Measurements from ENCODE around the gene PCDHGC4.

The PCDHGC4 gene

GRCh38 chr5:141512911-141513626 lies 28.2 kb downstream of the PCDHGC4 start:
- DNase-seq: no peak

DNA sequence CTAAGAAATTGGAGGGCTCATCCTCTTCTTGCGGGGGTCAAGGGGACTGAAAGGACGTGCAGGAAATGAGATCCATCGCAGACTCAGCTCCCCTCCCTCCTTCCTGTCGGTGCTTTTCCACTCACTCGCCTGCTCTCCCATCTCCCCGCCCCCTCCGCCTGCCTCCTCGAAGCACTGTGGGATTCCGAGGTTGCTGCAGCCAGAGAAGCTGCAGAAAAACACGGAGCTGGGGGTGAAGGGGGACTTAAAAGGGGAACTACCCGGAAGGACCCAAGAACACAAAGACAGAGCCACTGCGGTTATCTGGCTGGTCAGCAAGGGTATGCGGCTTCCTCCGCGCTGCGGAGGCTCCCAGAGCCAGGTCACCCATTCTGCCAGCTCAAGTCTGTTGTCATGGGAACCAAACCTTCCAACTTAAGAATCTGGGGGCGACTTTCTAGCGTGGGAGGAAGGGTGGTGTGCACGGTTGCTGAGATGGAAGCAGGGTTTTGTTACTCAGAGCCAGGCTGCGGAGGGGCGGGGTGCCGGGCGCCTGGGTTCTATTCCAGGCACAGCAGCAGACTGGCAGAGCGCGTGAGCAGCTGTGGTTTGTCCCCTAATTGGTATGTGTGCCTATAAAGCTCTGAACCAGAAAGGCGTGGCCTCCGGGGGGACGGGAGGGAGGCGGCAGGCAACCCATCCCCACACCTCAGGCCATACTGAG lies 28.9 kb downstream of the PCDHGC4 start:
- peak; percentile 68 to 88 for DNase-seq

DNA sequence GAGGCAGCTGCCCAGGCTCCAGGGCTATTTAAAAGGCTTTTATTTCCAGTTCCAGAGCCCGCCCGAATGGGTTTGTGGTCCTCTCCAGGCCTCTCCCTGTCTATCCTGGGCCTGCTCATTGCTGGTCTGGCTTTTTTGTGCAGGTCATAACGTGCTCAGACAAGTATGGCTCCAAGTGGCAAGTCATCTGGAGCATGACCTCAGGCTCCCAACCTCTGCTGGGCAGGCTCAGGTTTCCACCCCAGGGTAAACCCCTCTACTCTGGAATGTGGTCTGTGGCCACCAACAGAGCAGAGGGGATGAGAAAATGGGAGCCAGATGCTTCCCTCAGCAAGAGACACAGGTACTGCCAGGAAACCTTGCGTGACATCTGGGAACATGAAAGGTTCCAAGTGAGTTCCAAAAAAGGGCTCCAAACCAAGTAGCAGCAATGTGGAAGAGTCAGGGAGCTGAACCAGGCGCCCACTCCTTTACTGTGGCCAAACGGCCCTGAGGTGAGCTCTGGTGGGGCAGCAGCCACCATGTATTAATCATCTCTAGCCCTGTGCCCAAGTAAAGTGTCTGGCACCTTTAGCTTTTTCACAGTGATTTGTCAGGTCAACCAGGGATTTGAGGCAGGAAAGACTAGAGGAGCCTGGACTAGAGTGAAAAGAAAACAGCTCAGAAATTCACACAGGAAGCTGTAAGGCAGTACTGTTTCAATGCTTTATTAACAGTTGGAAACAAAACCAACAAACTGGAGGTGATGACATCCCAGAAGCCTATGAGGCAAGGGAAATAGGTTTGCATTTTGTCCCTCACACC lies 29.7 kb downstream of the PCDHGC4 start:
- peak; percentile 68 to 88 for DNase-seq

GRCh38 chr5:141515141-141515540 lies 30.3 kb downstream of the PCDHGC4 start:
- DNase-seq: peak in 1 of 2 experiments; percentile 9

- DNase-seq: no peak
These were observed 31.3 kb downstream of the PCDHGC4 start for GRCh38 chr5:141515946-141516671.

- DNase-seq: no peak
These were observed 31.8 kb downstream of the PCDHGC4 start for GRCh38 chr5:141516672-141517025.

- no peak for DNase-seq
These were observed 32.5 kb downstream of the PCDHGC4 start for GRCh38 chr5:141517312-141517711.

- DNase-seq: no peak
These were observed 33.2 kb downstream of the PCDHGC4 start for GRCh38 chr5:141517880-141518617.

DNA sequence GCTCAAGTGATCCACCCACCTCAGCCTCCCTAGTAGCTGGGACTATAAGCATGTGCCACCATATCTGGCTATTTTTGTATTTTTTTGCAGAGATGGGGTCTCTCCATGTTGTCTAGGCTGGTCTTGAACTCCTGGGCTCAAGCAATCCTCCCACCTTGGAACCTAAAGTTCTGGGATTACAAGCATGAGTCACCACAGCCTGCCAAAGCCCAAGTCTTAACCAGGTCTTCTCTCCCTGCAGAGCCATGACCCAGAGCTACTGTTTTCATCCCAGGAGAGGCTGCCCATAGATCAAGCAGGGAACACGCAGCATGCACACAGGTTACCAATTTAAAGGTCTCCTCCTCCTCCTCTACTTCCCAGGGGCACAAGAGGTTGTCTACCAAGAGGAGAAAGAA lies 33.8 kb downstream of the PCDHGC4 start:
- no peak for DNase-seq

GRCh38 chr5:141519605-141520565 lies 35.1 kb downstream of the PCDHGC4 start:
- no peak for DNase-seq

GRCh38 chr5:141521244-141521781 lies 36.5 kb downstream of the PCDHGC4 start:
- DNase-seq: peak in 1 of 2 experiments; percentile 61

GRCh38 chr5:141522301-141522700 lies 37.5 kb downstream of the PCDHGC4 start:
- DNase-seq: no peak

DNA sequence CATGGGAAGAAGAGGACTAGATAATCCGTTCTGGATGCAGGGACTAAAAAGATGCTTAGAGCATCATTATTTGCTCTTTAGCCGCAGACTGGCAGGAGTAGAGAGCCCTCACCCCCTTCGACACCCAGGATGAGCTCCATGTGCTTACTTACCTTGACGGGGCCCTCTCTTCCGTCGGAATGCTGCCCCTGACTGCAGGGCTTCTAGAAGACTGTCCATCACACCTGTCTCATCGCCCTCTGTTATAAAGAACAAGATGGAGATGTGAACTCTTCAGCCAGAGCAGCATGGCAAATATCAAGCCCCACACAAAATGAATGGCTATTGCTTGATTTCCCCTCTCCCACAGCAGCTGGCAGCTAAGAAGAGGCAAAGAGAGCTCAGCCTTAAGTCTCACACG lies 39.2 kb downstream of the PCDHGC4 start:
- DNase-seq: no peak

GRCh38 chr5:141524604-141525597 lies 40.1 kb downstream of the PCDHGC4 start:
- DNase-seq: peak; percentile 92 to 98

DNA sequence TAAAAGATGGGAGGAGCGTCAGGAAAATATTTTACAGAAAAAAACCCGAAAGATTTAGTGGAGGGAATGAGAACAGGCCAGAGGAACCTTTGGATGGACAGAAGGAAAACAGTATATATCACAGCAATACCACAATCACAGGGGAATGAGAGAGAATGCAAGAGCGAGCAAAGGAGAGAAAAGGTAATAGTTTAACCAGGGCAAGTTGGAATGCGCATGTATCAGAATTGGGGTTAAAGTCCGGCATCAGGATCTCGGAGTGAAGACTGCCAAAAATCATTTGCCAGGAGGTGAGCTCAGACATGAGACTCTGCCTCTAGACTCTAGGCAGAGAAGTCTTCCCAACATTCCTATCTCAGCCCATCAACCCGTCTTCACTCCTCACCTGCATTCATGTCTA lies 40.8 kb downstream of the PCDHGC4 start:
- peak in 1 of 2 experiments; percentile 12 for DNase-seq

DNA sequence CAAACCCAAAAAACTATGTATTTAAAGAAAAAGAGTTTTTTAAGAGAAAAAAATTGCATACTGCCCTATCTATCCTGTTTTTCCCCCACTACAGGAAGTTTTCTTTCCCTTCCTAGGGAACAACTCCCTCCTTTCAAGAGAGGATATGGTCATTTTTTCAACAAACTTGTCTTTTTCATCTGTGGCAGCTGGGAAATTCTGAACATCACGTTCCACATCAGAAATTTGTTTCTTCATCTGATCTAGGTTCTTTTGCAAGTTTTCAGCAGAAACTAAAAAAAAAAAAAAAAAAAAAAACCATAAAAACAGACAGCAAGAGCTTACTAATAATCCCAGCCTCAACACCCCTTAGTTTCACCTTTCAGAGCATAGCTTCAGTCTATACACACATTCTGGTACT lies 42.6 kb downstream of the PCDHGC4 start:
- no peak for DNase-seq

DNA sequence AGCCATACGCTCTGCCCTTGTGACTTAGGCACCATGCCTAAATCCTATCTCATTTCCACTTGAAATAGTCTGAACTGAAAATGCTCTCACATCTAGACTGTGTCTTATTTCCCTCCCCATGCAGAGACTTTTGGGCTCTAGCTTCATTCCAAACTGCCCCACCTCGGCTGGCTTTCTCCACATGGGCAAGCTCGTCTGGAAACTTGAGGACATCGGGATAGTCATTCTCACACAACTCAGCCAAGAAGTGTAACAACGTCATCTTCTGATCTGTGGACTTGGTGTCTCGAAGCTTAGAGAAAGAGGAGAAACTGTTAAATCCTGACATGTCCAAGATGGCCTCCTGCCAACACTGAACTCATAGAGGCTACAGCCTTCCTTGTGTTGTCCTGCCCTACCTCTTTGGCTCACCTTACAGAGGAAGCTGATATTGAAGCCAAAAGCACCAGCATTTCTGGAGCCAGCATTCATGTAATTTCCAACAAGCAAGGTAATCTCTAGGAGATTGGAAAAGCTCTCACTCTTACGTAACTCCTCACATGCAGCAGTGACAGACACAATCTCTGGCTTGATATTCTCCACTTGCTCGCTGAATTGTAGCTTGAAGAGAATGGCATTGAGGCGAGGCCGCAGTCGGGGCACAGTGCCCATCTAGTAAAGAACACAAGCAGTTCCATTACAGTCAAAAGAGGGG lies 43.6 kb downstream of the PCDHGC4 start:
- DNase-seq: peak; percentile 75 to 79

- peak in 1 of 2 experiments; percentile 73 for DNase-seq
These were observed 44.2 kb downstream of the PCDHGC4 start for GRCh38 chr5:141529002-141529401.

DNA sequence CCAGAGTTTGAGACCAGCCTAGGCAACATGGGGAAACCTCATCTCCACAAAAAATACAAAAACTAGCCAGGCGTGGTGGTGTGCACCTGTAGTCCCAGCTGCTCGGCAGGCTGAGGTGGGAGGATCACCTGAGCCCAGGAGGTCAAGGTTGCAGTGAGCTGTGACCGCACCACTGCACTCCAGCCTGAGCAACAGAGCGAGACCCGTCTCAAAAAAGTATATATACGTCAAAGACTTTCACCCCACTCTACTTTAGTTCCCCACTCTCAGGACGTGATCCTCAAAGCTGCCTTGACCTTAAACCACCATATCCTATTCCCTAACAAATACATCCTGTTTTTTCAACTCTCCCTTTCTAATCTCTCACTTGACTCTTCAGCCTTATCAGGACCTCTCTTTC lies 45.0 kb downstream of the PCDHGC4 start:
- no peak for DNase-seq
